HepG2 (cell line): ENCODE measurements around the gene TIMM23. TPM values are rescaled to one million over a fixed set of nuclear protein-coding genes. Genes with fewer than 3 reads are reported as not detected.

Experiments
- AGO1 ChIP-seq: fragments of 200-400 bp; formaldehyde crosslinking; IDR thresholded peaks from 2 replicates; pipeline ENCODE4 v1.6.1; 2017; ENCODE audit warnings: mild to moderate bottlenecking, low read depth, low read length, moderate library complexity; ENCODE audit not compliant: poor library complexity, severe bottlenecking
- ATF7-NPFF ChIP-seq: sonication (generic); formaldehyde crosslinking; IDR thresholded peaks from 2 replicates; pipeline ENCODE4 v1.8.1; 2023; ENCODE audit warnings: mild to moderate bottlenecking, low read depth, missing genetic modification reagents, moderate library complexity
- CHD4 ChIP-seq: fragments of 200-600 bp; sonication (generic); IDR thresholded peaks from 2 replicates; pipeline ENCODE4 v1.7.0; 2017; ENCODE audit warnings: mild to moderate bottlenecking, low read length, borderline replicate concordance
- GABPA ChIP-seq, 2 experiments: IDR thresholded peaks; 2 replicates each; pipeline ENCODE4 v1.6.1; 2011 to 2016; ENCODE audit warnings: low read depth in 2 of 2, low read length in 1 of 2, missing biosample characterization in 1 of 2, missing genetic modification characterization in 1 of 2
- ISX ChIP-seq: sonication (generic); formaldehyde crosslinking; conservative IDR thresholded peaks from 2 replicates; pipeline ENCODE4 v1.5.0; 2020; ENCODE audit warnings: missing genetic modification reagents
- MED1 ChIP-seq: sonication (generic); formaldehyde crosslinking; IDR thresholded peaks from 2 replicates; pipeline ENCODE4 v1.4.0; 2020; ENCODE audit warnings: missing genetic modification reagents
- NRL ChIP-seq: sonication (generic); formaldehyde crosslinking; IDR thresholded peaks from 2 replicates; pipeline ENCODE4 v1.5.0; 2020; ENCODE audit warnings: missing genetic modification reagents, mild to moderate bottlenecking, moderate library complexity, borderline replicate concordance
- ONECUT2 ChIP-seq: sonication (generic); formaldehyde crosslinking; IDR thresholded peaks from 2 replicates; pipeline ENCODE4 v1.4.0; 2020; ENCODE audit warnings: missing genetic modification reagents
- SMAD3 ChIP-seq: sonication (generic); formaldehyde crosslinking; IDR thresholded peaks from 2 replicates; pipeline ENCODE4 v1.4.0; 2020; ENCODE audit warnings: missing genetic modification reagents
- SUZ12 ChIP-seq: fragments of 150-350 bp; IDR thresholded peaks from 2 replicates; pipeline ENCODE4 v1.6.1; 2014; ENCODE audit warnings: low read depth, low read length
- ZIK1 ChIP-seq: sonication (generic); formaldehyde crosslinking; IDR thresholded peaks from 2 replicates; pipeline ENCODE4 v1.5.0; 2020; ENCODE audit warnings: mild to moderate bottlenecking, low read depth, missing genetic modification reagents, borderline replicate concordance
- ZNF264 ChIP-seq: sonication (generic); formaldehyde crosslinking; IDR thresholded peaks from 2 replicates; pipeline ENCODE4 v1.4.0; 2020; ENCODE audit warnings: missing genetic modification reagents
- ZNF329 ChIP-seq: sonication (generic); formaldehyde crosslinking; IDR thresholded peaks from 2 replicates; pipeline ENCODE4 v1.9.0; 2021; ENCODE audit warnings: low read depth, mild to moderate bottlenecking, missing genetic modification reagents
- ZNF496 ChIP-seq: sonication (generic); formaldehyde crosslinking; IDR thresholded peaks from 2 replicates; pipeline ENCODE4 v1.8.1; 2023; ENCODE audit warnings: mild to moderate bottlenecking, moderate library complexity, missing genetic modification reagents; ENCODE audit not compliant: insufficient replicate concordance
- ZNF83 ChIP-seq: sonication (generic); formaldehyde crosslinking; IDR thresholded peaks from 2 replicates; pipeline ENCODE4 v1.4.0; 2020; ENCODE audit warnings: missing genetic modification reagents, mild to moderate bottlenecking, borderline replicate concordance
- ZNF883 ChIP-seq: sonication (generic); formaldehyde crosslinking; IDR thresholded peaks from 2 replicates; pipeline ENCODE4 v1.5.1; 2020; ENCODE audit warnings: mild to moderate bottlenecking, missing genetic modification reagents; ENCODE audit errors: not compliant biosample characterization
- ZZZ3 ChIP-seq: sonication (generic); formaldehyde crosslinking; IDR thresholded peaks from 2 replicates; pipeline ENCODE4 v1.4.0; 2020; ENCODE audit warnings: missing genetic modification reagents, mild to moderate bottlenecking, borderline replicate concordance
- polyA plus RNA-seq, 8 experiments: library from polyadenylated mRNA; depleted of rRNA in 3 of 8; stranded (reverse) in 7 of 8; unstranded in 1 of 8; fragments of >200 nt; fragmentation: Illumina TruSeq in 4 of 8; extraction: Trizol in 4 of 8; gene quantifications; 2 replicates each; pipeline versions ENCODE4 v1.2.1 to v1.2.3, GENCODE V29; 2011 to 2016; ENCODE audit warnings: low read depth in 4 of 8, missing spikeins in 1 of 8, mixed read lengths in 1 of 8; ENCODE audit not compliant: insufficient read depth in 1 of 8
- total RNA-seq, 5 experiments: library from RNA; depleted of rRNA; stranded (reverse); fragments of >200 nt; fragmentation: Illumina TruSeq; extraction: Trizol; gene quantifications; 2 replicates each; pipeline ENCODE4 v1.2.3, GENCODE V29; 2016; ENCODE audit warnings: low read depth in 1 of 5
- TF ChIP-seq, protein P1 (sequence below): sonication (generic); formaldehyde crosslinking; IDR thresholded peaks from 2 replicates; pipeline ENCODE4 v1.8.1; 2023; ENCODE audit warnings: mild to moderate bottlenecking, missing genetic modification reagents
- TF ChIP-seq, protein P2 (sequence below): sonication (generic); formaldehyde crosslinking; IDR thresholded peaks from 2 replicates; pipeline ENCODE4 v1.8.1; 2023; ENCODE audit warnings: mild to moderate bottlenecking, inconsistent platforms, moderate library complexity, missing genetic modification reagents, borderline replicate concordance
- TF ChIP-seq, protein P3 (sequence below): sonication (generic); formaldehyde crosslinking; IDR thresholded peaks from 2 replicates; pipeline ENCODE4 v1.4.0; 2020; ENCODE audit warnings: missing genetic modification reagents

The TIMM23 gene
- total and polyA plus RNA-seq, 2 of the 13 experiments (the other 11 are each of a cell fraction or from before 2014, with no cell fraction given): 80.2 to 98.6 TPM

DNA sequence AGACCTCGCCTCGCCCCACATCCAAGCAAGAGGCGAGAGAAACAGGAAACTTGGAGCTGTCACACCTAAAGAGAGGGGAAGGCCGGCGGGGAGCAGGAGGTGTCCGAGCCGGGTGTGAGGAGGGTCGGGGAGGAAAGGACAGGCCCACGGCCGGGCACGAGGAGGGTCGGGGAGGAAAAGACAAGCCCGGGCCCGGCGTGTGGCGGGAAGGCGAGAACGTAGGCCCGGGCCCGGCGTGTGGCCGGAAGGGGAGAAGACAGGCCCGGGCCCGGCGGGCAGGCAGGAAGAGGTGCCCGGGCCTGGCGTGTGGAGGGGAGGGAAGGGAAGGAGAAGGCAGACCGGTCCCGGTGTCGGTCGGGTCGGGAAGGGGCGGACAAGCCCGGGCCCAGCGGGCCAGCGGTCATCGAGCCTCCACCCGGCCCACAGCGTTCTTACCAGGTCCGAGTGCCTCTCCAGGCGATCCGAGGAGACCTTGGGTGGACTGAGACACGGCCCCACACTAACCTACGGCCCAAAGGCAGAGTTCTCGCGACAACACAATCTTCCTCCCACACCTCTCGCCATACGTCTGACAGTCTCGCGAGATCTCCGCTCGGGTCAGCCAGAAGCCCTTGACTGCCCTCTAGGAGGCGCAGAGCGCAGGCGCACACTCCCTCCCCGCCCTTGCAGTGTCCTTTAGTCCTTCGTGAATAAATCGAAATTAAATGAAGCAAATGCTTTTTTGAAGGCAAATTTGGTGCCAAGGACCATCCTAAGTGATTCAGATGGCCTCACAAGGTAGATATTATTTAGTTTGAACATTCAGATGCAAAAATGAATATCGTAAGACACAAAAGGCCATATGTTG lies 58.0 kb downstream of the TIMM23 start, which contains the start of gene NCOA4 (continued):
- TF ChIP-seq ZNF83 (0 out of 2 replicates have a peak, but pooled peaks have one; percentile 24), ONECUT2 (CRISPR knock-in tag) (peak; percentile 43; the same call in 1 of the 2 replicates), SUZ12 (no peak), SMAD3 (CRISPR knock-in tag) (0 out of 2 replicates have a peak, but pooled peaks have one; percentile 15), ZNF264 (CRISPR knock-in tag) (0 out of 2 replicates have a peak, but pooled peaks have one; percentile 14), GABPA (IDR thresholded peaks at IDR 0.05; ENCODE audit: low read depth, low read length) (no peak), GABPA (CRISPR knock-in tag; IDR thresholded peaks at IDR 0.05; ENCODE audit: low read depth) (peak; percentile 23; the same call in 1 of the 2 replicates), CHD4 (0 out of 2 replicates have a peak, but pooled peaks have one; percentile 16), ZNF496 (CRISPR knock-in tag) (no peak), NRL (CRISPR knock-in tag) (peak; percentile 74; the same call in 1 of the 2 replicates), ATF7-NPFF (CRISPR knock-in tag) (peak; percentile 43; the same call in 1 of the 2 replicates), ZZZ3 (CRISPR knock-in tag) (peak; percentile 5; the same call in 1 of the 2 replicates), ISX (peak; percentile 39; the same call in 1 of the 2 replicates), AGO1 (peak; percentile 74), ZNF883 (CRISPR knock-in tag) (peak; percentile 91), MED1 (peak; percentile 66; the same call in 1 of the 2 replicates), ZIK1 (CRISPR knock-in tag) (peak; percentile 75; the same call in 1 of the 2 replicates), ZNF329 (CRISPR knock-in tag) (0 out of 2 replicates have a peak, but pooled peaks have one; percentile 59)
- TF ChIP-seq, protein P1, sequence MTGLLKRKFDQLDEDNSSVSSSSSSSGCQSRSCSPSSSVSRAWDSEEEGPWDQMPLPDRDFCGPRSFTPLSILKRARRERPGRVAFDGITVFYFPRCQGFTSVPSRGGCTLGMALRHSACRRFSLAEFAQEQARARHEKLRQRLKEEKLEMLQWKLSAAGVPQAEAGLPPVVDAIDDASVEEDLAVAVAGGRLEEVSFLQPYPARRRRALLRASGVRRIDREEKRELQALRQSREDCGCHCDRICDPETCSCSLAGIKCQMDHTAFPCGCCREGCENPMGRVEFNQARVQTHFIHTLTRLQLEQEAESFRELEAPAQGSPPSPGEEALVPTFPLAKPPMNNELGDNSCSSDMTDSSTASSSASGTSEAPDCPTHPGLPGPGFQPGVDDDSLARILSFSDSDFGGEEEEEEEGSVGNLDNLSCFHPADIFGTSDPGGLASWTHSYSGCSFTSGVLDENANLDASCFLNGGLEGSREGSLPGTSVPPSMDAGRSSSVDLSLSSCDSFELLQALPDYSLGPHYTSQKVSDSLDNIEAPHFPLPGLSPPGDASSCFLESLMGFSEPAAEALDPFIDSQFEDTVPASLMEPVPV (CRISPR knock-in tag): no peak
- TF ChIP-seq, protein P2, sequence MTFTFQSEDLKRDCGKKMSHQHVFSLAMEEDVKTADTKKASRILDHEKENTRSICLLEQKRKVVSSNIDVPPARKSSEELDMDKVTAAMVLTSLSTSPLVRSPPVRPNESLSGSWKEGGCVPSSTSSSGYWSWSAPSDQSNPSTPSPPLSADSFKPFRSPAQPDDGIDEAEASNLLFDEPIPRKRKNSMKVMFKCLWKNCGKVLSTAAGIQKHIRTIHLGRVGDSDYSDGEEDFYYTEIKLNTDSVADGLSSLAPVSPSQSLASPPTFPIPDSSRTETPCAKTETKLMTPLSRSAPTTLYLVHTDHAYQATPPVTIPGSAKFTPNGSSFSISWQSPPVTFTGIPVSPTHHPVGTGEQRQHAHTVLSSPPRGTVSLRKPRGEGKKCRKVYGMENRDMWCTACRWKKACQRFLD: peak; percentile 81
- TF ChIP-seq, protein P3, sequence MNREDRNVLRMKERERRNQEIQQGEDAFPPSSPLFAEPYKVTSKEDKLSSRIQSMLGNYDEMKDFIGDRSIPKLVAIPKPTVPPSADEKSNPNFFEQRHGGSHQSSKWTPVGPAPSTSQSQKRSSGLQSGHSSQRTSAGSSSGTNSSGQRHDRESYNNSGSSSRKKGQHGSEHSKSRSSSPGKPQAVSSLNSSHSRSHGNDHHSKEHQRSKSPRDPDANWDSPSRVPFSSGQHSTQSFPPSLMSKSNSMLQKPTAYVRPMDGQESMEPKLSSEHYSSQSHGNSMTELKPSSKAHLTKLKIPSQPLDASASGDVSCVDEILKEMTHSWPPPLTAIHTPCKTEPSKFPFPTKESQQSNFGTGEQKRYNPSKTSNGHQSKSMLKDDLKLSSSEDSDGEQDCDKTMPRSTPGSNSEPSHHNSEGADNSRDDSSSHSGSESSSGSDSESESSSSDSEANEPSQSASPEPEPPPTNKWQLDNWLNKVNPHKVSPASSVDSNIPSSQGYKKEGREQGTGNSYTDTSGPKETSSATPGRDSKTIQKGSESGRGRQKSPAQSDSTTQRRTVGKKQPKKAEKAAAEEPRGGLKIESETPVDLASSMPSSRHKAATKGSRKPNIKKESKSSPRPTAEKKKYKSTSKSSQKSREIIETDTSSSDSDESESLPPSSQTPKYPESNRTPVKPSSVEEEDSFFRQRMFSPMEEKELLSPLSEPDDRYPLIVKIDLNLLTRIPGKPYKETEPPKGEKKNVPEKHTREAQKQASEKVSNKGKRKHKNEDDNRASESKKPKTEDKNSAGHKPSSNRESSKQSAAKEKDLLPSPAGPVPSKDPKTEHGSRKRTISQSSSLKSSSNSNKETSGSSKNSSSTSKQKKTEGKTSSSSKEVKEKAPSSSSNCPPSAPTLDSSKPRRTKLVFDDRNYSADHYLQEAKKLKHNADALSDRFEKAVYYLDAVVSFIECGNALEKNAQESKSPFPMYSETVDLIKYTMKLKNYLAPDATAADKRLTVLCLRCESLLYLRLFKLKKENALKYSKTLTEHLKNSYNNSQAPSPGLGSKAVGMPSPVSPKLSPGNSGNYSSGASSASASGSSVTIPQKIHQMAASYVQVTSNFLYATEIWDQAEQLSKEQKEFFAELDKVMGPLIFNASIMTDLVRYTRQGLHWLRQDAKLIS (CRISPR knock-in tag): peak; percentile 88; the same call in 1 of the 2 replicates
